PC-9 (cell line): ENCODE data around the gene SDR42E2. TPM values are rescaled to one million over a fixed set of nuclear protein-coding genes. Genes with fewer than 3 reads are reported as not detected.

Experiments
- BruUV-seq: library from RNA; stranded (reverse); fragments of 400-500 nt; replicated peaks from 2 replicates; lab custom pipeline; 2021; lab: Mats Ljungman, UMichigan
- CTCF ChIA-PET: fragments of 300-600 bp; sonication (Branson Sonifier 250); formaldehyde crosslinking; loops from one replicate; lab custom pipeline; 2022; ENCODE audit warnings: antibody characterized with exemption; lab: Charles Lee
- POLR2A ChIA-PET: fragments of 300-600 bp; sonication (Branson Sonifier 250); formaldehyde crosslinking; loops from one replicate; lab custom pipeline; 2022; ENCODE audit warnings: antibody characterized with exemption; ENCODE audit not compliant: unreplicated experiment; lab: Charles Lee
- DNase-seq, 2 experiments: peaks; one replicate each; pipeline versions ENCODE4 v3.0.0 to v3.0.0-alpha.2; 2015 to 2022; ENCODE audit warnings: mixed read lengths in 1 of 2
- H2AFZ ChIP-seq: fragments of 200-600 bp; sonication (generic); 2 replicates; pipeline ENCODE4 v1.8.1; 2017; ENCODE audit warnings: antibody characterized with exemption
- H3F3A ChIP-seq: fragments of 200-600 bp; sonication (generic); 2 replicates; pipeline ENCODE4 v1.8.1; 2017; ENCODE audit warnings: antibody characterized with exemption, mild to moderate bottlenecking, low read depth; ENCODE audit not compliant: insufficient read depth
- H3K27ac ChIP-seq: fragments of 200-600 bp; sonication (generic); 2 replicates; pipeline ENCODE4 v1.6.1; 2016; ENCODE audit warnings: mixed run types
- H3K27me3 ChIP-seq: fragments of 200-600 bp; sonication (generic); 2 replicates; pipeline ENCODE4 v1.6.1; 2016; ENCODE audit warnings: low read depth, mixed run types; ENCODE audit not compliant: insufficient read depth
- H3K36me3 ChIP-seq: fragments of 200-600 bp; sonication (generic); 2 replicates; pipeline ENCODE4 v1.6.1; 2016; ENCODE audit warnings: low read depth, mixed run types
- H3K4me1 ChIP-seq: fragments of 200-600 bp; sonication (generic); replicated peaks from 2 replicates; pipeline ENCODE4 v1.6.1; 2016; ENCODE audit warnings: mixed run types; ENCODE audit not compliant: insufficient read depth
- H3K4me2 ChIP-seq: fragments of 200-600 bp; sonication (generic); 2 replicates; pipeline ENCODE4 v1.6.1; 2017; ENCODE audit warnings: mixed run types
- H3K4me3 ChIP-seq: fragments of 200-600 bp; sonication (generic); 2 replicates; pipeline ENCODE4 v1.6.1; 2016; ENCODE audit warnings: mixed run types
- H3K79me2 ChIP-seq: fragments of 200-600 bp; sonication (generic); 2 replicates; pipeline ENCODE4 v1.6.1; 2017; ENCODE audit warnings: low read depth, mixed run types
- H3K9me2 ChIP-seq: fragments of 200-600 bp; sonication (generic); 2 replicates; pipeline ENCODE4 v1.8.1; 2017; ENCODE audit warnings: mild to moderate bottlenecking; ENCODE audit not compliant: insufficient read depth
- H3K9me3 ChIP-seq: fragments of 200-600 bp; sonication (generic); 2 replicates; pipeline ENCODE4 v1.8.1; 2016; ENCODE audit warnings: low read depth; ENCODE audit not compliant: insufficient read depth
- H4K20me1 ChIP-seq: fragments of 200-600 bp; sonication (generic); 2 replicates; pipeline ENCODE4 v1.8.1; 2017; ENCODE audit not compliant: insufficient read depth
- EZH2 ChIP-seq: fragments of 200-600 bp; sonication (generic); IDR thresholded peaks from 2 replicates; pipeline ENCODE4 v1.8.0; 2017; ENCODE audit warnings: antibody characterized with exemption, low read depth
- intact Hi-C: fragments of 100-400 bp; cut with micrococcal nuclease; formaldehyde crosslinking; loops from one replicate; pipeline ENCODE4 v1.10.0; 2022; ENCODE audit not compliant: unreplicated experiment
- total RNA-seq: library from RNA; stranded (reverse); gene quantifications from 2 replicates; pipeline ENCODE4 v1.2.3, GENCODE V29; 2021
- TF ChIP-seq, protein P1 (sequence below): fragments of 200-600 bp; sonication (generic); conservative IDR thresholded peaks from 2 replicates; pipeline ENCODE4 v1.6.1; 2017; ENCODE audit warnings: mixed run types, antibody characterized with exemption, mild to moderate bottlenecking, moderate library complexity

Gene SDR42E2
- total RNA-seq, 1 experiment from 2014 or later: not detected

DNA sequence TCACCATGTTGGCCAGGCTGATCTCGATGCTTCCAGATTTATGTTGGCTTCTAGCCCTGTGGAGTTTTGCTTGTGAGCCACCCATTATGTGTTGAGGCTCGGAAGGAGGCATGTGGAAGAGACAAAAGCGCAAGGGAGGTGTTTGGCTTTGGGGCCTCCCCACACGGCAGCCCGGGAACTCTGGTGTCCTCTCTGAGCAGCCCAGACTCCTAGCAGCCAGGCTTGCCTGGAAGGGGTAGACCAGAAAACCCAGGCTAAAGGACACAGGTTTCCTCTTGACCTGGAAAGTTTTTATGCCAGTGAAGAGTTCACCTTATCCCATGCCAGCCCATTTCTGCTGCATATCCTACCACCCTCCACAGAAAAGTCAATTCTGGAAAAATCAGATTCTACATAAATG lies 21.0 kb downstream of the SDR42E2 start:
- no peak overlapping the region for H3K4me3 ChIP-seq
- no TSS peak for BruUV-seq
- H3K4me1 ChIP-seq: no peaks in the 10 kb centered on the region
- H3K4me2 ChIP-seq: no peak overlapping the region
- H3K79me2 ChIP-seq: no peaks in the 10 kb centered on the region
- no peak overlapping the region for H3K27ac ChIP-seq
- peaks cover 10% of the 10 kb centered on the region; the same call in 1 of the 2 replicates for H3K27me3 ChIP-seq
- intact Hi-C loops: no loop called here
- no peaks in the 10 kb centered on the region for H3K9me2 ChIP-seq
- ChIA-PET POLR2A (interaction anchor here (0.7 kb wide), 1 partner anchor 231 kb away, joined by 7 read pairs; no protein-coding TSS in a partner anchor), CTCF (no interaction called here)
- H3F3A ChIP-seq: no peaks in the 10 kb centered on the region
- DNase-seq: no peak
- no peaks in the 10 kb centered on the region for H3K36me3 ChIP-seq
- TF ChIP-seq EZH2: no peak
- TF ChIP-seq, protein P1, sequence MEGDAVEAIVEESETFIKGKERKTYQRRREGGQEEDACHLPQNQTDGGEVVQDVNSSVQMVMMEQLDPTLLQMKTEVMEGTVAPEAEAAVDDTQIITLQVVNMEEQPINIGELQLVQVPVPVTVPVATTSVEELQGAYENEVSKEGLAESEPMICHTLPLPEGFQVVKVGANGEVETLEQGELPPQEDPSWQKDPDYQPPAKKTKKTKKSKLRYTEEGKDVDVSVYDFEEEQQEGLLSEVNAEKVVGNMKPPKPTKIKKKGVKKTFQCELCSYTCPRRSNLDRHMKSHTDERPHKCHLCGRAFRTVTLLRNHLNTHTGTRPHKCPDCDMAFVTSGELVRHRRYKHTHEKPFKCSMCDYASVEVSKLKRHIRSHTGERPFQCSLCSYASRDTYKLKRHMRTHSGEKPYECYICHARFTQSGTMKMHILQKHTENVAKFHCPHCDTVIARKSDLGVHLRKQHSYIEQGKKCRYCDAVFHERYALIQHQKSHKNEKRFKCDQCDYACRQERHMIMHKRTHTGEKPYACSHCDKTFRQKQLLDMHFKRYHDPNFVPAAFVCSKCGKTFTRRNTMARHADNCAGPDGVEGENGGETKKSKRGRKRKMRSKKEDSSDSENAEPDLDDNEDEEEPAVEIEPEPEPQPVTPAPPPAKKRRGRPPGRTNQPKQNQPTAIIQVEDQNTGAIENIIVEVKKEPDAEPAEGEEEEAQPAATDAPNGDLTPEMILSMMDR: no peak
- H3K9me3 ChIP-seq: no peaks in the 10 kb centered on the region
- no peak overlapping the region for H2AFZ ChIP-seq
- H4K20me1 ChIP-seq: no peaks in the 10 kb centered on the region

DNA sequence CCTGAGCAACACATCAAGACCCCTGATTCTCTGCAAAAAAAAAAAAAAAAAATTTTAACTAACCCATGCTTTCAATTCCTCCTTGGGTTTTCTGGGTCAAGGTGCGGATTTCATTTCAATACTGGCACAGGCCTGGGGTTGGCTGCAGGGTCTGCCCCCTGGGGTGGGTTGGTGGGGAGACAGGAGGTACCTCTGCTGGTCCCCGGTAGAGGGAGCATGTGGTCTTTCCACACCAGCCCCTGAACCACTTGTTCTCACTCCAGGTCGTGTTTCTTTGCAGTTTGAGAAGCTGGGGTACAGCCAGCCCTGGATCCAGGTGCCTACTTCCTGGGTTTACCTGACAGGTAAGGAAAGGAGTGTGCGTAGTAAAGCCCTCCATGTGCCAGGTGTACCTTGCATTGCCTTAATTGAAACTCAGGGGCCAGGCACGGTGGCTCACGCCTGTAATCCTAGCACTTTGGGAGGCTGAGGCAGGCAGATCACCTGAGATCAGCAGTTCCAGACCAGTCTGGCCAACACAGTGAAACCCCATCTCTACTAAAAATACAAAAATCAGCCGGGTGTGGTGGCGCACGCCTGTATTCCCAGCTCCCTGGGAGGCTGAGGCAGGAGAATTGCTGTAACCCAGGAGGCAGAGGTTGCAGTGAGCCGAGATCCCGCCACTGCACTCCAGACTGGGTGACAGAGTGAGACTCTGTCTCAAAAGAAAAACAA lies 21.8 kb downstream of the SDR42E2 start:
- intact Hi-C loops: no loop called here
- POLR2A ChIA-PET: interaction anchor here (0.6 to 0.7 kb wide), 2 partner anchors 187 to 232 kb away, joined by 3 to 7 read pairs; no protein-coding TSS in a partner anchor

DNA sequence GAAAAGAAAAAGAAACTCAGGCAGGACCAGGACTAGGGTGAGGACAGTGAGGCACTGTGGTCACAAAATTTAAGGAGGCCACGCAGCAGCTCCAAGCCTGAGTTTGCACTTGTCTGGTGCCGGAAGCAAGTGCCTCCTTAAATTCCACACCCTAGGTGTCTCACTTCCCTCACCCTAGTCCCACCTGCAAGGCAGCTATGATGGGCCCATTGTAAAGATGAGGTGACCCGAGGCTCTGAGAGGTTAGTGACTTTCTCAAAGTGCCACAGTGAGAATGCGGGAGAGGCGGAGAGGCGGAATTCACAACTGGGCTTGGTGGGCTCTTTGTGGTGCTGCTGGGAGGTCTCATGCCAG lies 22.3 kb downstream of the SDR42E2 start:
- no peak for DNase-seq
- POLR2A ChIA-PET: no interaction called here
- H3K27ac ChIP-seq: no peak overlapping the region
- peaks cover 10% of the 10 kb centered on the region; the same call in 1 of the 2 replicates for H3K27me3 ChIP-seq
- H3F3A ChIP-seq: peaks cover 7% of the 10 kb centered on the region; the same call in 1 of the 2 replicates
- no peak overlapping the region for H2AFZ ChIP-seq
- H3K4me1 ChIP-seq: peaks cover 5% of the 10 kb centered on the region
- no peaks in the 10 kb centered on the region for H3K79me2 ChIP-seq
- no peak overlapping the region for H3K4me2 ChIP-seq
- intact Hi-C loops: no loop called here
- H3K36me3 ChIP-seq: no peaks in the 10 kb centered on the region
- H3K9me3 ChIP-seq: no peaks in the 10 kb centered on the region
- H4K20me1 ChIP-seq: no peaks in the 10 kb centered on the region
- no peak overlapping the region for H3K4me3 ChIP-seq
- H3K9me2 ChIP-seq: no peaks in the 10 kb centered on the region
- TF ChIP-seq EZH2: no peak
- TF ChIP-seq, protein P1: no peak
- no TSS peak for BruUV-seq
- CTCF ChIA-PET: no interaction called here

More for the DNA sequence above, 21.8 kb downstream of the SDR42E2 start:
- no peak overlapping the region for H3K4me3 ChIP-seq
- no peak overlapping the region for H3K4me2 ChIP-seq
- peaks cover 10% of the 10 kb centered on the region; the same call in 1 of the 2 replicates for H3K27me3 ChIP-seq
- no peaks in the 10 kb centered on the region for H3K9me2 ChIP-seq
- no peaks in the 10 kb centered on the region for H4K20me1 ChIP-seq
- no peak overlapping the region for H3K27ac ChIP-seq
- no TSS peak for BruUV-seq
- peaks cover 3% of the 10 kb centered on the region; the same call in 1 of the 2 replicates for H3F3A ChIP-seq
- H3K36me3 ChIP-seq: no peaks in the 10 kb centered on the region
- H2AFZ ChIP-seq: no peak overlapping the region
- DNase-seq: no peak
- no peaks in the 10 kb centered on the region for H3K9me3 ChIP-seq
- TF ChIP-seq, protein P1: peak; percentile 47; the same call in 1 of the 2 replicates
- TF ChIP-seq EZH2: no peak
- H3K4me1 ChIP-seq: no peaks in the 10 kb centered on the region; the same call in 1 of the 2 replicates
- H3K79me2 ChIP-seq: no peaks in the 10 kb centered on the region
- CTCF ChIA-PET: no interaction called here
